Kidney (tissue), 22 donors: ENCODE measurements around the gene MMP27. TPM values are rescaled to one million over a fixed set of nuclear protein-coding genes. Genes with fewer than 3 reads are reported as not detected.

Experiments
- DNase-seq, 5 donors: peaks; one replicate each; pipeline ENCODE4 v3.0.0-alpha.2; 2013 to 2020
- FAIRE-seq: peaks from 2 replicates; lab custom pipeline; 2012; peaks lifted over from hg19 to GRCh38; lab: Jason Lieb, UNC
- H3K27ac ChIP-seq, 2 donors: one replicate each; pipeline ENCODE4 v1.7.0; 2013; ENCODE audit warnings: low read depth in 2 of 2, low read length in 2 of 2, inconsistent platforms in 1 of 2
- H3K27me3 ChIP-seq: one replicate; pipeline ENCODE4 v1.7.1; 2013; ENCODE audit warnings: low read length, inconsistent platforms; ENCODE audit not compliant: control insufficient read depth, insufficient read depth
- H3K36me3 ChIP-seq, 3 donors: one replicate each; pipeline versions ENCODE4 v1.7.0 to v1.7.1; 2013; ENCODE audit warnings: low read length in 3 of 3, control low read depth in 1 of 3, inconsistent platforms in 1 of 3; ENCODE audit not compliant: insufficient read depth in 3 of 3, control insufficient read depth in 2 of 3
- H3K4me1 ChIP-seq, 3 donors: one replicate each; pipeline versions ENCODE4 v1.7.0 to v1.7.1; 2013; ENCODE audit warnings: low read length in 3 of 3, inconsistent platforms in 1 of 3, low read depth in 1 of 3; ENCODE audit not compliant: control insufficient read depth in 2 of 3, insufficient read depth in 2 of 3
- H3K4me3 ChIP-seq, 3 donors: one replicate each; pipeline versions ENCODE4 v1.7.0 to v1.8.1; 2013; ENCODE audit warnings: low read length in 3 of 3, control low read depth in 1 of 3, inconsistent platforms in 1 of 3
- H3K9ac ChIP-seq, 3 donors: one replicate each; pipeline versions ENCODE4 v1.7.0 to v1.7.1; 2013; ENCODE audit warnings: low read length in 3 of 3, control low read depth in 1 of 3, inconsistent platforms in 1 of 3
- H3K9me3 ChIP-seq, 3 donors: one replicate each; pipeline versions ENCODE4 v1.7.0 to v1.7.1; 2013; ENCODE audit warnings: low read length in 3 of 3, control low read depth in 1 of 3, inconsistent platforms in 1 of 3; ENCODE audit not compliant: control insufficient read depth in 2 of 3, insufficient read depth in 1 of 3
- intact Hi-C: fragments of 100-400 bp; cut with DNase I; formaldehyde crosslinking; loops from one replicate; pipeline ENCODE4 v1.11.1; 2022
- long read RNA-seq, 10 donors: library from polyadenylated mRNA in 1 of 10; unstranded in 1 of 10; transcript quantifications; one replicate each; pipeline ENCODE4 v2.0.0 and lab custom pipeline, GENCODE V29; 2021 to 2026
- polyA plus RNA-seq: library from polyadenylated mRNA; stranded (reverse); fragments of 350-450 nt; fragmentation: Illumina TruSeq; extraction: RNeasy Lipid Tissue Mini Kit (QIAGEN cat#74804); gene quantifications from one replicate; pipeline ENCODE4 v1.2.3, GENCODE V29; 2014; ENCODE audit warnings: low read depth, low replicate concordance; ENCODE audit not compliant: insufficient read depth
- total RNA-seq: library from RNA; stranded (reverse); fragmentation: NEBNext Ultra II Directional; extraction: Animal tissue kit (Norgen Biotek cat#: 25700); gene quantifications from one replicate; pipeline ENCODE4 v1.2.1, GENCODE V29; 2021
- TF ChIP-seq, protein P1 (sequence below): IDR thresholded peaks from 3 replicates; pipeline ENCODE4 v1.5.1; 2012; ENCODE audit warnings: mild to moderate bottlenecking, moderate library complexity, borderline replicate concordance; ENCODE audit not compliant: insufficient read depth; ENCODE audit errors: extremely low read depth
- donor health status: control.
- donor health status: control.
- donor health status: control.
- donor health status: control.
- donor health status: control.
- donor health status: DM: yes; HTN: yes; CAD: no.
- donor health status: Normal renal cell carcinoma (clear cell type).

Gene MMP27, protein sequence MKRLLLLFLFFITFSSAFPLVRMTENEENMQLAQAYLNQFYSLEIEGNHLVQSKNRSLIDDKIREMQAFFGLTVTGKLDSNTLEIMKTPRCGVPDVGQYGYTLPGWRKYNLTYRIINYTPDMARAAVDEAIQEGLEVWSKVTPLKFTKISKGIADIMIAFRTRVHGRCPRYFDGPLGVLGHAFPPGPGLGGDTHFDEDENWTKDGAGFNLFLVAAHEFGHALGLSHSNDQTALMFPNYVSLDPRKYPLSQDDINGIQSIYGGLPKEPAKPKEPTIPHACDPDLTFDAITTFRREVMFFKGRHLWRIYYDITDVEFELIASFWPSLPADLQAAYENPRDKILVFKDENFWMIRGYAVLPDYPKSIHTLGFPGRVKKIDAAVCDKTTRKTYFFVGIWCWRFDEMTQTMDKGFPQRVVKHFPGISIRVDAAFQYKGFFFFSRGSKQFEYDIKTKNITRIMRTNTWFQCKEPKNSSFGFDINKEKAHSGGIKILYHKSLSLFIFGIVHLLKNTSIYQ
- total RNA-seq (not detected), polyA plus RNA-seq (not detected)
- long read RNA-seq, donor 1 = 0 reads
- long read RNA-seq, donor 2 = 0 reads
- long read RNA-seq, donor 3 = 0 reads
- long read RNA-seq, donor 4 = 0 reads
- long read RNA-seq, donor 5 = 0 reads
- long read RNA-seq, donor 6 = 0 reads
- long read RNA-seq, donor 7 = 0 reads
- long read RNA-seq, donor 8 = 0 reads
- long read RNA-seq, donor 9 = 0 reads
- long read RNA-seq, donor 10 = 0 reads

DNA sequence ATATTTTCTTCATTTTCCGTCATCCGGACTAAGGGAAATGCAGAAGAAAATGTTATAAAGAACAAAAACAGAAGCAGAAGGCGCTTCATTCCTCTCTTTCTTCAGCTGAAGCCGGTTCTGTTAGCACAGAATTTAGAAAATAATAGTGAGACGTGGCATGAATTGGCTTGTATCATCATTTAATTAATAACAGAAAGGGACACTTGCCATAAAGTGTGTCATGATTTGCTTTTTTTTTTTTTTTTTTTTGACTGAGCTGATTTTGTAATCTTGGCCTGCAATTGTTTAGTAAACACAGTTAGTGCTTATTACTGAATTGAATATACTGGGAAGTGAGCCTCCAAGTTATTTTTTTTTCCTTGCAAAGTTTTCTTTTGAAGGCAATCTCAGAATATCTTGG is at the start of gene MMP27:
TSS of gene MMP27 (minus strand) at position 144 of the 400 bp plus-strand sequence. CDS start at position 89, 55 bp downstream.
- Histone ChIP-seq H3K9ac (no peak within 1 kb of the TSS), H3K9me3 (no peaks in the 10 kb centered on the region), H3K27ac (no peak within 1 kb of the TSS), H3K36me3 (no peaks in the 10 kb centered on the region), H3K4me1 (no peaks in the 10 kb centered on the region), H3K4me3 (no peak within 1 kb of the TSS), H3K27me3 (no peaks in the 10 kb centered on the region)
- intact Hi-C loops = no loop called here
- FAIRE-seq (no peak), DNase-seq (no peak)
- TF ChIP-seq, protein P1, sequence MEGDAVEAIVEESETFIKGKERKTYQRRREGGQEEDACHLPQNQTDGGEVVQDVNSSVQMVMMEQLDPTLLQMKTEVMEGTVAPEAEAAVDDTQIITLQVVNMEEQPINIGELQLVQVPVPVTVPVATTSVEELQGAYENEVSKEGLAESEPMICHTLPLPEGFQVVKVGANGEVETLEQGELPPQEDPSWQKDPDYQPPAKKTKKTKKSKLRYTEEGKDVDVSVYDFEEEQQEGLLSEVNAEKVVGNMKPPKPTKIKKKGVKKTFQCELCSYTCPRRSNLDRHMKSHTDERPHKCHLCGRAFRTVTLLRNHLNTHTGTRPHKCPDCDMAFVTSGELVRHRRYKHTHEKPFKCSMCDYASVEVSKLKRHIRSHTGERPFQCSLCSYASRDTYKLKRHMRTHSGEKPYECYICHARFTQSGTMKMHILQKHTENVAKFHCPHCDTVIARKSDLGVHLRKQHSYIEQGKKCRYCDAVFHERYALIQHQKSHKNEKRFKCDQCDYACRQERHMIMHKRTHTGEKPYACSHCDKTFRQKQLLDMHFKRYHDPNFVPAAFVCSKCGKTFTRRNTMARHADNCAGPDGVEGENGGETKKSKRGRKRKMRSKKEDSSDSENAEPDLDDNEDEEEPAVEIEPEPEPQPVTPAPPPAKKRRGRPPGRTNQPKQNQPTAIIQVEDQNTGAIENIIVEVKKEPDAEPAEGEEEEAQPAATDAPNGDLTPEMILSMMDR = no peak

DNA sequence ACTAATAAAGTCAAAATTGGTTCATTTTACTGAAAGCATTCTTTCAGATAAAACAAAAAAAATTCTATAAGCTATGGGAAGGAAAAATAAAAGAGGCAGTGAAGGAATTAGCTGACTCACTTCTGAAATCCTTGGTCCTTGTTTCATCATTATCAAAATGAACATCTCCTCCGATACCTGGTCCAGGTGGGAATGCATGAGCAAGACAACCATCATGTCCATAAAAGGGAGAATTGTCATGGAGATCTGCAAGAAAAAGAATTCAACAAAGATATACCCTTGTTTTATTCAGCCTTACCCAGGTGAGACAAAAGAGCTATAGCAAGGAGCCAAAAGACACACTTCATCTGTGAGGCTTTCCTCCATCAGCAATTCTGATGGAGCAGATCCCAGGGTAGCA is 47.7 kb upstream of the MMP27 start:
- Histone ChIP-seq H3K4me1 (no peaks in the 10 kb centered on the region), H3K27me3 (no peaks in the 10 kb centered on the region), H3K4me3 (no peak overlapping the region), H3K36me3 (no peaks in the 10 kb centered on the region), H3K9me3 (no peaks in the 10 kb centered on the region), H3K27ac (no peak overlapping the region), H3K9ac (no peak overlapping the region)
- FAIRE-seq = no peak
- intact Hi-C loops = no loop called here
- DNase-seq = no peak
- TF ChIP-seq, protein P1 = no peak

DNA sequence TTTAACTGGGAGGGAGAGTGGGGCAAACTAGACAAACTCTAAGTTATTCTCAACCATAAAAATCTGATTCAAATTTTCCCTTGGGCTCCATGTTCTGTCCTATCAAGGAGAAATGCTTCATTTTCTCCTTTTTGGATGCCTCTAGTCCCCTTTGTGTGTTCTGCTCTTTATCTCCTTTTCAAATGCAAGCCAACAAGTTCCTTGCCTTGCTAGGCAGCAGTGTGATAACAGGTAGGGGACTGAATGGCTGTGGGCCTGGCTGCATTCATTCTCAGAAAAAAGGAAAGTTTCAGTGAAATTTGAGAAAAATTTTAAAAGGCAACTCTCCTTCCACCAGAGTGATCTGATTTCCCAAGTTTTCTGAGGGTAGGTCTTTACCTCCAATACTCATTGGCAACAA is 46.1 kb upstream of the MMP27 start:
- Histone ChIP-seq H3K4me1 (no peaks in the 10 kb centered on the region), H3K4me3 (no peak overlapping the region), H3K27me3 (no peaks in the 10 kb centered on the region), H3K9me3 (no peaks in the 10 kb centered on the region), H3K9ac (no peak overlapping the region), H3K36me3 (no peaks in the 10 kb centered on the region), H3K27ac (no peak overlapping the region)
- DNase-seq (no peak), FAIRE-seq (no peak)
- TF ChIP-seq, protein P1 = no peak
- intact Hi-C loops = no loop called here
